Posterior cingulate gyrus (tissue), 11 donors: ENCODE data around the gene SUPV3L1.

Experiments used
- DNase-seq, 10 donors: peaks; one replicate each; pipeline versions ENCODE4 v3.0.0 to v3.0.0-alpha.2; 2020 to 2021; ENCODE audit warnings: mixed read lengths in 3 of 10
- intact Hi-C: fragments of 100-400 bp; cut with DNase I; formaldehyde crosslinking; loops from one replicate; pipeline ENCODE4 v1.15.1; 2023

The SUPV3L1 gene

DNA sequence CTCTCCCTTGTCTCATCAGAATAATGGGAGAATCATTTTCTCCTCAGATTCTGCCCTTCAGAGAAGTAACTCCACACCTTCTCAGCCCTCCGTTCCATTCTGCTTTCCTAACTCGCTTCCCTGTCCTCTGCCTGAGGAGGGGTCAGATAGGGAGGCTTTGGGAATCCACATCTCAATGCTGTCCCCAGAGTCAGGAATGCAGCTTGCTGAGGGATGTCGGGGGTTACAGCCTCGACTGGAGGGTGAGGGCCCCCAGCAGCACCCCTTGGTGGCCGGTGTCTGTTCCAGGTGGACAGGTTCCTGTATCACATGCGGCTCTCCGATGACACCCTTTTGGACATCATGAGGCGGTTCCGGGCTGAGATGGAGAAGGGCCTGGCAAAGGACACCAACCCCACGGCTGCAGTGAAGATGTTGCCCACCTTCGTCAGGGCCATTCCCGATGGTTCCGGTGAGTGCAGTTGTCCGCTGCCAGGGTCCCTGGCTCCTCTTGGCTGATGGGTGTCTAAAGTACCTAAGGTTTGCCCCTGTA is 47.0 kb downstream of the SUPV3L1 start:
- intact Hi-C loops: no loop called here
- peak in 1 of 10 donors; percentile 72 for DNase-seq

DNA sequence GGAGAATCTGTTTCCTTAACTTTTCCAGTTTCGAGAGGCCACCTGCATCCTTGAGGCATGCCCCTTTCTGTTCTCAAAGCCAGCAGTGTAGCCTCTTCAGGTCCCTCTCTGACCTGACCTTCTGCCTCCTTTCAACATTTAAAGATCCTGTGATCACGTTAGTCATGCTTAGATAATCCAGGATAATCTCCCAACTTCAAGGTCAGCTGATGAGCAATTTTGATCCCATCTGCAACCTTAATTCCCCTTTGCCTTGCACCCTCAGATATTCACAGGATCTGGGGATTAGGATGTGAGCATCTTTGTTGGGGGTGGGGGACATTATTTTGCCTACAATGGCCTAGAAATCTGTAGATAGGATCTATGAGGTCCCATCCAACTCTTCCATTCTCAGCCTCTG is 48.1 kb downstream of the SUPV3L1 start:
- DNase-seq: no peak
- intact Hi-C loops: no loop called here

DNA sequence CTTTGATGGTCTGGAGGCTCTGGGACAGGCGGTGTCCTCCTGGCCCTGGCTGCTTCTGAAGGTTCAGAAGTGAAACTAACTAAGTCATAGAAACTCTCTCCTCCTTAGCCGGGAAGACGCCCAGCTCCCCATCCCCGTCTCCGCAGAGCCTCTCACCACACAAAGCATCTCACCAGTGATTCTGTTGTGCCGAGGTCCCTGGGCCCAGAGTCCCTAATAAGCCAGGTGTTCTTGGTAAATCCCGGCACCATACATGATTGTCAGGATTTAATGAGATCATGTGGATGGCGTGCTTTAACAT is 49.5 kb downstream of the SUPV3L1 start:
- intact Hi-C loops: no loop called here
- peak in 1 of 10 donors; percentile 48 for DNase-seq

DNA sequence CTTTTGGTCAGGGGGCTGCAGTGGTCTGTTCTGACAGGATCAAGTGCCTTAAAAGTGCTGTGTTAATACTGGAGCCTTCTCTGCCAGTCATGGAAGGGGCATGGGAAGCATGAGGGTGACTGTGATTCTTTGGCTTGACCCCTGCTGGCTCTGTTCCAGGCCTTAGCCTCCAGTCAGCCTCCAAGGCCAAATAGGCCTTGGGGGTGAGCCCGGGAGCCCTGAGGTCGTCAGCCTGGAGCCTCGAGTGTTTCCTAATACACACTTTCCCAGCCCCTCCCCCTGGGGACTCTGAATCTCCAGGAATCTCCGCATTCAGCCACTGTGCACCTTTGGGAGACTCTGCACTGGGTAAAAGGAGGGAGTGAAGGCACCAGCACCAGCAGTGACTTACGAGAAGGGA is 50.1 kb downstream of the SUPV3L1 start:
- peak in 1 of 10 donors; percentile 13 for DNase-seq
- intact Hi-C loops: no loop called here

DNA sequence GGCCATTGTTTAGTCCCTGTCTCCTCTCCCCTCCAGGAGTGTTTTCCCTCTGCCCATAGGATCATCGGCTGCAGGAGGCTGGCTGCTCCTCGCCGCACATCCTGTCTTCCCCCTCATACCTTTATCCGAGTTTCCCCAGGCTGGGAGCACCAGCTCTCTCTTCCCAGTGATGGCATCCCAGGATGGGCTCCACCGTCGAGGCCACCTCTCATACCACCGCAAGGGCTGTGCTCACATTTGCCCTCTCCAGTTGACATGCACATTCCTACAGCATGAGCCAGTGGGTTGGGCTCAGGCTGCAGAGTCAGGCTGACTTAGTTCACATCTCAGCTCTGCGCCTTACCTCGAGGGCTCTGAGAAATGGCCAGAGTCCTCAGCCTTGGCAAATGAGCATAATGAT is 52.2 kb downstream of the SUPV3L1 start:
- intact Hi-C loops: no loop called here

DNA sequence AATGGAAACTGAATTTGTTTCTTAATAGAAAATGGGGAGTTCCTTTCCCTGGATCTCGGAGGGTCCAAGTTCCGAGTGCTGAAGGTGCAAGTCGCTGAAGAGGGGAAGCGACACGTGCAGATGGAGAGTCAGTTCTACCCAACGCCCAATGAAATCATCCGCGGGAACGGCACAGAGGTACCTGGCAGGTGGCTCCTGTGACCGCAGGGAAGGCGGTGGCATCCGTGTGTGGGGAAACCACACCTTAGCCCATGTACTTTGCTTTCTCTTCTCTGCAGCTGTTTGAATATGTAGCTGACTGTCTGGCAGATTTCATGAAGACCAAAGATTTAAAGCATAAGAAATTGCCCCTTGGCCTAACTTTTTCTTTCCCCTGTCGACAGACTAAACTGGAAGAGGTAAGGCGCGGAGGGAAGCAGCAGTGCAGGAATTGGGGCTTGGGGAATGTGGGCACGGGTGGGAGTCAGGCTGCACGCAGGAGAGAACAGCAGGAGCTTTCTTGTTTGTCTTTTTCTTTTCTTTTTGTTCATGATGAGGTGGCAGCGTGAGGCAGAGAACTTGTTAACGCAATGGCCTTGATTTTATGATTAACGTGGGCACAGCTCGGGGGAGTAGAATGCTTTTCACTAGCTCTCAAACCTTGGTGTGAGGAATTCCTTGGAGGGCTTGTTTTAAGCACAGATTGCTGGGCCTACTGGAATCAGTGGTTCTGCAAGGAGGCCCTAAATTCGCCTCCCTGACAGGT is 52.9 kb downstream of the SUPV3L1 start:
- intact Hi-C loops: no loop called here
- peak in 2 of 10 donors; percentile 27 to 37 for DNase-seq

More for the DNA sequence above, 52.2 kb downstream of the SUPV3L1 start:
- DNase-seq: peak in 2 of 10 donors; percentile 16 to 70

DNA sequence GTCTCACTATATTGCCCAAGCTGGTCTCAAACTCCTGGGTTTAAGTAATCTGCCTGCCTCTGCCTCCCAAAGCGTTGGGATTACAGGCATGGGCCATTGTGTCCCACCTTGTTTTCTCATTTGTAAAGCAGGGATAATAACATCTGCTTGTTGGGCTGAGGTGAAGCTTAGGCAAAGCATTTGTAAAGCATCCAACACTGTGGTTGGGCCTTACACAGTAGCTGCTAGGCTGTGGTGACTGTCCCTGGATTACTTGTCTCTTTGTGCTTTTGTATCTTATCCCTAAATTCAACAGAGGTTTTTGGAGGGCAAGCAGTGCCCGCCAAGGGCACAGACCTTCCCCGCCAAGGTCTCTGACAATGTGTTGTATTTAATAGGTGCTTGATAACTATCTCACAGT is 54.4 kb downstream of the SUPV3L1 start:
- intact Hi-C loops: no loop called here
- peak in 2 of 10 donors; percentile 0 to 26 for DNase-seq

DNA sequence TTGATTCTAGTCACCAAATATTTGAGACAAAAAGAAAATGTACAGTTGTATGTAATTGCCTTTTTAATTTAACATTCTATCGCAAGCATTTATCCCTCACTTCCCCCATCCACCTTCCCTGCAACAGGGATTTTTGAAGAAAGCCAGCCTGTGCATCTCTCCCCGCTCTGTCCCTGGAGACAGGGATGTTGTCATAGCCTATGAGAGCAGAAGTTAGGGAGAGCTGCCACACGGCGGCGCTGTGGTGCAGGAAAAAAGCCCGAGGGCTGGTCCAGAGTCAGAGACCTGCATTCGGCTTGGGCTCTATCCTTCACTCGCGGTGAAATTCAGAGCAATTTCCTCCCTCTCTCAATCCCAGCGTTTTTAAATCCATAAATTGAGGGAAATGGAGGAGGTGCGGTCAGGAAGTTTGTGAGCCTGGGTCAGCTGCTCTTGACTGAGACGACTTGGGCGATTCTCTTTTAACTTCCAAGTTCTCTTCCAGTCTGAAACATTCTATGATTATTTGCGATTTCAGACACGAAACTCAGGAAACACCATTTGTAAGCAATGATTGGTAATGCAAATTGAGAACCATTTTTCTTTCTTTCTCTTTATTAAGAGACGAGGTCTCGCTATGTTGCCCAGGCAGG is 57.6 kb downstream of the SUPV3L1 start:
- intact Hi-C loops: loop anchor here (1.0 kb wide), 1 partner anchor 155 kb away; no protein-coding TSS in a partner anchor
- peak; percentile 79 to 99 (median 94) for DNase-seq

DNA sequence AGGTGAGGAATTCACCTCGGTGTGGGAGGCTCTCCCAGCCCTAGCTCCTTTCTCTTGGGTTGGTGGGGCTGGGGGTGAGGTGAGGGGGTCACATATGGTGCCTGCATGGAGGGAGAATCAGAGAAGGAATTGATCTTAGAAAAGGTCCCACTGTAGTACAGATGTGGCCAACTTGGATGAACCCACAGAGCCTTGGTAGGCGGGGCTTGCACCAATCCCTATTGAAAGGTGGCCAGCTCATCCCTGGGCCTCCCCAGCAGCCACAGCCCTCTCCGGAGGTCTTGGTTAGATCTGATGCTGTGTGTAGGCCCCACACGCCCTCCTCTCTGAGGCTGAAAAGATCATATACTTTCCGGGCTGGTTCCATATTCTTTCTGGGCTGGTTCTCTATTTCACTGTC is 59.1 kb downstream of the SUPV3L1 start:
- intact Hi-C loops: no loop called here
- peak in 1 of 10 donors; percentile 49 for DNase-seq

DNA sequence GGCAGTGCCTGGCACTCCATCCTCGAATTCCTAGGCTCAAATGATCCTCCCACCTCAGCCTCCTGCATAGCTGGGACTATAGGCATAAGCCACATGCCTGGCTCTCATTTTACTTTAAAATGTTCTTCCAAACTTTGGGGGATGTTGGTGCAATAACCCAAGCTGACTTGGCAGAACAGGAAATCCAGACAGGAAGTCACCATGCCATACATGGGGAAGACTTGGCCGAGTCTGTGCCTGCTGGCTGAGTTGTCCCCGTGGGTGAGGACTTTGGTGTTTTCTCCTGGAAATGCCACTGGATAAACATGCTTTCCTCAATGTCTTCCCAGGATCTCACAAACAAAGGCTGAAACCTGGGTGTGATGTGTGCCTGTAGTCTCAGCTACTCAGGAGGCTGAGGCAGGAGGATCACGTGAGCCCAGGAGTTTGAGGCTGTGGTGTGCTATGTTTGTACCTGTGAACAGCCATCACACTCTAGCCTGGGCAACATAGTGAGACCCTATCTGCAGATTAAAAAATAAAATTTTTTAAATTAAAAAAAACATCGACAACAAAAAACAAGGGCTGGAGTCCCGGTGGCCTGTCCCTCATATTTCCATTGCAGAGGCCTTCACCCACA is 59.9 kb downstream of the SUPV3L1 start:
- DNase-seq: peak in 1 of 10 donors; percentile 51

DNA sequence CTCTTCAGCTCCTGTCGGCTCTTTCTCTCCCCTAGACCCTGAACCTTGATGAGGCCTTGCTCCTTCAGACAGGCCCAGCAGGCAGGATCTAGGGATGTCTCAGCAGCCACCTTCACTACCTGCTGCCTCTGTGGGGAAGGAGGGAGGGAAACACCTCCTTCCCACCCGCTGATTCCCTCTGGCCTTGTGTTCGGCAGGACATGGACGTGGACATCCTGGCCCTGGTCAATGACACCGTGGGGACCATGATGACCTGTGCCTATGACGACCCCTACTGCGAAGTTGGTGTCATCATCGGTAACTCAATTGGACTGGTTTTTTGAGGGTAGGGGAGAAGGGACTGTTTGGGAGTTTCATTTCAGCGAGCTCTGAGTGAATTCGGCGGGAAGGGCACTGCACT is 60.4 kb downstream of the SUPV3L1 start:
- peak in 1 of 10 donors; percentile 52 for DNase-seq
- intact Hi-C loops: loop anchor here (1.0 to 5.0 kb wide), 2 partner anchors 77 to 399 kb away; no protein-coding TSS in a partner anchor

More for the DNA sequence above, 59.9 kb downstream of the SUPV3L1 start:
- intact Hi-C loops: loop anchor here (1.0 to 5.0 kb wide), 2 partner anchors 77 to 399 kb away; no protein-coding TSS in a partner anchor

DNA sequence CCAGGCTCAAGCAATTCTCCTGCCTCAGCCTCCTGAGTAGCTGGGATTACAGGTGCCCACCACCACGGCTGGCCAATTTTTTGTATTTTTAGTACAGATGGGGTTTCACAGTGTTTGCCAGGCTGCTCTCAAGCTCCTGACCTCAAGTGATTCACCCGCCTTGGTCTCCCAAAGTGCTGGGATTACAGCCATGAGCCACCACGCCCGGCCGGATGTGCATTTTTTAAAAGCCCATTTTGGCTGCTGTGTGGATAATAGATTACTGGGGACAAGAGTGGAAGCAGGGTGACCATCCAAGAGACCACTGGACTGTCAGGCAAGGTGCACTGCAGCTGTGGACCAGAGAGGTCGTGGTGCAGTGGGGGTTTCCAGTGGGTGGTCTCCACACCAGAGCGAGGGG is 61.5 kb downstream of the SUPV3L1 start:
- intact Hi-C loops: loop anchor here (5.0 kb wide), 1 partner anchor 76 kb away; no protein-coding TSS in a partner anchor

DNA sequence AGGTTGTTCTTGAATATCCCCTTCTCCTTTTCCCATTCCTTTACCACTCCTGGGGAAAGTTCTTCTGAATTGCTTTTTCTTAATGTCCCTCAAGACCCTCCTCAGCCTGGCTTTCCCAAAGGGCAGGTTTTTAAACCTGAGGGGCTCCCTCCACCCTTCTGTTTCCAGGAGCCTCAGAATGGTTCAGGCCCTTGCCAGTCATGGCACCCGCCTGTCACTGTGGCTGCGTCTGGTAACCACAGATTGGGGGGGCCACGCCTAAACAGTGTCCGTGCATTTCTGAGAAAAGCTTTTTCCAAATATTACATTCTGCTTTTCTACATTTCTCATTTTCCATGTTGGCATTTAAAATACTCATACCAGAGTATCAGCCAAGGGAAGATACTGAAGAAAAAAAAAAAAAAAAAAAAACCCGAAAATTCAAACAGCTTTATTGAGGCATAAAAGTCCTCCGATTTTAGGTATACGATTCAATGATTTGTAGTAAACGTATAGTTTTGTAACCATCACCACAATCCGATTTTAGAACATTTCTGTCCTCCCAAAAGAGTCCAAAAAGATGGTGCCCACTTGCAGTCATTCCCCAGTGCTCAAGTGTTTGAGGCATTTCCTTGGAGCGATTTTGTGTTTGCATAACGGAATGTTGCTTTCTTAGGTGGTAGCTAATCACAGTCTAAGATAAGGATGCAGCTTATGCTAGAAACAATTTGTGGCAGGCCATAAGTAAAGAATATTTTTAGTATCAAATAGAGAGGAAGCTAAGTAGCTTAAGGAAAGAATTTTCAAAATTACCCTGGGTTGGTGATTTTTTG is 62.2 kb downstream of the SUPV3L1 start:
- peak in 1 of 10 donors; percentile 38 for DNase-seq
- intact Hi-C loops: loop anchor here (5.0 kb wide), 1 partner anchor 75 kb away; no protein-coding TSS in a partner anchor

More for the DNA sequence above, 61.5 kb downstream of the SUPV3L1 start:
- peak in 1 of 10 donors; percentile 35 for DNase-seq

DNA sequence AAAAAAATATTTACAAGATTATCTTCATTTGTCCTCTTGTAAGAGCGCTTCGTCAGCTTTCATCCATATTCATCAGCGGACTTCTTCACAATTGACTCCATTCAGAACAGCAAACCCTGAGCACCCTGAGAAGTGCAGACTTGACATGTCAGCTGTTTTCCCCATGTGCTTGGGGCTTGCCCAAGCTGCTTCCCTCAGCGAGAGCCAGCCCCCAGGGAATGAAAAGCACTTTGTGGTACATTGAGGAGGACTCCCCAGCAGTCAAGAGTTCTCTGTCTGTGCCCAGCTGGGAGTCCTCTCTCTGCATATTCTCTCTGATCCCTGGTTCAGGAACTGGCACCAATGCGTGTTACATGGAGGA is 62.8 kb downstream of the SUPV3L1 start:
- intact Hi-C loops: loop anchor here (5.0 kb wide), 1 partner anchor 74 kb away; no protein-coding TSS in a partner anchor
- DNase-seq: peak in 9 of 10 donors; percentile 47 to 96 (median 69)

DNA sequence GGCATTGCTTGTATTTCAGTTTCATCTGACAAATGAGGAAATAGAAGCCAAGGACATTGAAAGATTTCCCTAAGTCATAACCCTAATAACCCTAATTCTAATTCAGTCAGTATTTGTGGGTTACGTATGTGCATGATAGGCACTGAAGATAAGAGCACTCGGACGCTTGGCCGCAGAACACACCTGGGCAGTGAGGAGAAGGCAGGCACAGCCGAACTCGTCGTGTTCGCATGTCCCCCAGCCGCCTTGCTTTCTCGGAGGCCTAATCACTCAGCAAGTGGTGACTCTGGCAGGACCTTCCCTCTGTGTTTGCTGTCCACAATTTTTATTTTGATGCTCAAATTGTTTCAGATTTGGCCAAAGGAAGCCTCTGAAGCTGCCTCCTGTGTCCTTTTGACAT is 63.8 kb downstream of the SUPV3L1 start:
- peak in 1 of 10 donors; percentile 72 for DNase-seq
- intact Hi-C loops: loop anchor here (5.0 kb wide), 1 partner anchor 73 kb away; no protein-coding TSS in a partner anchor

DNA sequence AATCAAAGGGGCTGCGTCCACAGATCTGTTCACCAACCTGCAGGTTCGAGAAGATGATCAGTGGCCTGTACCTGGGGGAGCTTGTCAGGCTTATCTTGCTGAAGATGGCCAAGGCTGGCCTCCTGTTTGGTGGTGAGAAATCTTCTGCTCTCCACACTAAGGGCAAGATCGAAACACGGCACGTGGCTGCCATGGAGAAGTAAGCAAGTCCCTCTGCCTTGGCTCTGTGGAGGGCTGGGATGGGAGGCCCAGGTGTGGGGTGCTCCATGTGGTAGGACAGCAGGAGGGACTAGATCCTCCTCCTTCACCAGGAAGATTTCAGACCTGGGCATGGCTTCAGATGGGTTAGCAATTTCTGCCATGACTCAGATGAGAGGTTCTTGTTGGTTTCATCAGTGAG is 66.0 kb downstream of the SUPV3L1 start:
- intact Hi-C loops: no loop called here
- peak in 1 of 10 donors; percentile 62 for DNase-seq

DNA sequence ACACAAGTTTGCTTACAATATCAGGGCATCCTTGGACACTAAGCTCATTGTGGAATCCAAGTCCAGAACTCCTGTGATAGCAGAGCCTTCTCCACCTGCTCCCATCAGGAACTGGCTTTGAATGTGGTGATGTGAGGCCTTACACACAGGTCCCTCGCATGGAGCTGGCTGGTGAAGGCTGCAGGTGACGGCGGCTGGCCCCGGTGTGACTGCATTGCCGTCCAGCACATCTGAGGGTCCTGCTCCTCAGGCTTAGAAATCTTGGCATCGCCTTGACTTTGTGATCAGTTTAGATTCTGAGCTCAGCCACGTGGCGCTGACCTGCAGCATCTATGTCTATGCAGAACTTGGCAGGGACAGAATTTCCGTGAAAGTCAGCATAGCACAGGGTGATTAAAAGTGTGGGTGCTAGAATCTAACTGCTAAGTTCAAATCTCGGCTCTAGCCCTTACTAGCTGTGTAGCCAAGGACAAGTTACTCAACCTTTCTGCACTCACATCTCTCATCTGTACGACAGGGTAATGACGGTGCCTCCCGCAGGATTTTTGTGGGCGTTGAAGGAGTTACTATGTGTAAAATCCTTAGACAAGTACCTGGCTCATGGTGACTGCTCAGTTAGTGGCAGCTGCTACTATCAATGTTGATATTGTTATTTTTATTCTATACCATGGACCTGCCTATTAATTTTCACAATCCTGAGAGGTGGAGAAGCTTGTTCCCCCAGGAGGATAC is 66.7 kb downstream of the SUPV3L1 start:
- intact Hi-C loops: no loop called here
- peak in 1 of 10 donors; percentile 62 for DNase-seq

DNA sequence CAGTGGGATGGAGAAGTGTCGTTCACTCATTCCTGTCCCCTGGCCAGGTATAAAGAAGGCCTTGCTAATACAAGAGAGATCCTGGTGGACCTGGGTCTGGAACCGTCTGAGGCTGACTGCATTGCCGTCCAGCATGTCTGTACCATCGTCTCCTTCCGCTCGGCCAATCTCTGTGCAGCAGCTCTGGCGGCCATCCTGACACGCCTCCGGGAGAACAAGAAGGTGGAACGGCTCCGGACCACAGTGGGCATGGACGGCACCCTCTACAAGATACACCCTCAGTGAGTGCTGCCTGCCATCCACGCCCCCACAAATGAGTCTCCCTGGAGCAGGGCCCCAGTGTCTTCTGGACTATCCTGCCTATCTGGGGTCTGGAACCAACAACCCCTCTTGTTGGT is 67.3 kb downstream of the SUPV3L1 start:
- intact Hi-C loops: no loop called here
- DNase-seq: peak in 1 of 10 donors; percentile 78

DNA sequence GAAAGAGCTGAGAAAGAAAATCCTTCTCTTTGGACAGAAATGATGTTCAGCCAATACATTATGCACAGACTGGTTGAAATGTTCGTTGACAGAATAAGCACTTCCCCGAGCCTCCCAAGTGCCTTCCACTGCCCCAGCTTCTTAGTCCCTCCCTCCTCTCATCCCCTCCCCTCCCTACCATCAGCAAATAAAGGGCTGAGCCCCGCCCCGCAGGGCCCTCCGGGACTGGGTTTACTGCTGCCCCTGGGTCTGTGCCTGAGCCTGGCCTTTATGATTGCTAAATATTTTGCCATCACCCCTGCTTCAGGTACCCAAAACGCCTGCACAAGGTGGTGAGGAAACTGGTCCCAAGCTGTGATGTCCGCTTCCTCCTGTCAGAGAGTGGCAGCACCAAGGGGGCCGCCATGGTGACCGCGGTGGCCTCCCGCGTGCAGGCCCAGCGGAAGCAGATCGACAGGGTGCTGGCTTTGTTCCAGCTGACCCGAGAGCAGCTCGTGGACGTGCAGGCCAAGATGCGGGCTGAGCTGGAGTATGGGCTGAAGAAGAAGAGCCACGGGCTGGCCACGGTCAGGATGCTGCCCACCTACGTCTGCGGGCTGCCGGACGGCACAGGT is 68.2 kb downstream of the SUPV3L1 start:
- peak in 1 of 10 donors; percentile 63 for DNase-seq
- intact Hi-C loops: no loop called here
